Liver (tissue), 3 donors: ENCODE data around the gene CD3D.

Source experiments
- ATF3 ChIP-seq: IDR thresholded peaks from 2 replicates; pipeline ENCODE4 v1.6.1; 2016; ENCODE audit warnings: antibody characterized with exemption
- CTCF ChIP-seq: fragments of 150-350 bp; IDR thresholded peaks from 2 replicates; pipeline ENCODE4 v1.5.1; 2017; ENCODE audit warnings: improper control_type of control experiment, low read depth, low read length; ENCODE audit not compliant: missing input control
- EGR1 ChIP-seq, 2 donors: IDR thresholded peaks; 2 replicates each; pipeline ENCODE4 v1.6.1; 2016 to 2018; ENCODE audit warnings: antibody characterized with exemption in 2 of 2, low read depth in 2 of 2
- GABPA ChIP-seq, 2 donors: IDR thresholded peaks in 1 of 2; conservative IDR thresholded peaks in 1 of 2; 2 replicates each; pipeline ENCODE4 v1.6.1; 2016; ENCODE audit warnings: antibody characterized with exemption in 2 of 2, mild to moderate bottlenecking in 1 of 2, moderate library complexity in 1 of 2
- HNF4A ChIP-seq, 2 donors: conservative IDR thresholded peaks; 2 replicates each; pipeline ENCODE4 v1.6.1; 2016; ENCODE audit warnings: antibody characterized with exemption in 2 of 2, mild to moderate bottlenecking in 2 of 2
- HNF4G ChIP-seq: IDR thresholded peaks from 2 replicates; pipeline ENCODE4 v1.6.1; 2016; ENCODE audit warnings: antibody characterized with exemption
- JUND ChIP-seq, 2 donors: IDR thresholded peaks; 2 replicates each; pipeline ENCODE4 v1.6.1; 2016; ENCODE audit warnings: antibody characterized with exemption in 2 of 2
- MAX ChIP-seq: IDR thresholded peaks from 2 replicates; pipeline ENCODE4 v1.6.1; 2016; ENCODE audit warnings: antibody characterized with exemption
- RAD21 ChIP-seq, 2 donors: IDR thresholded peaks; 2 replicates each; pipeline ENCODE4 v1.6.1; 2016; ENCODE audit warnings: antibody characterized with exemption in 2 of 2, mild to moderate bottlenecking in 2 of 2
- REST ChIP-seq: IDR thresholded peaks from 2 replicates; pipeline ENCODE4 v1.6.1; 2016; ENCODE audit warnings: antibody characterized with exemption, mild to moderate bottlenecking
- RXRA ChIP-seq, 2 donors: IDR thresholded peaks; 2 replicates each; pipeline ENCODE4 v1.6.1; 2017 to 2018; ENCODE audit warnings: antibody characterized with exemption in 2 of 2, mild to moderate bottlenecking in 1 of 2
- TAF1 ChIP-seq: conservative IDR thresholded peaks from 2 replicates; pipeline ENCODE4 v1.6.1; 2016; ENCODE audit warnings: antibody characterized with exemption, mild to moderate bottlenecking
- YY1 ChIP-seq: IDR thresholded peaks from 2 replicates; pipeline ENCODE4 v1.6.1; 2016; ENCODE audit warnings: antibody characterized with exemption, mild to moderate bottlenecking
- ZBTB33 ChIP-seq: IDR thresholded peaks from 2 replicates; pipeline ENCODE4 v1.6.1; 2016; ENCODE audit warnings: antibody characterized with exemption
- donor health status: healthy.
- donor health status: healthy.

- TF ChIP-seq CTCF (no peak), ATF3 (no peak), YY1 (no peak), ZBTB33 (no peak), RAD21 (IDR thresholded peaks at IDR 0.05) (no peak), REST (no peak), MAX (no peak), GABPA (IDR thresholded peaks at IDR 0.05 in 1 of 2, conservative IDR thresholded peaks at IDR 0.05 in 1 of 2) (no peak), TAF1 (no peak), HNF4A (conservative IDR thresholded peaks at IDR 0.05) (no peak), RXRA (IDR thresholded peaks at IDR 0.05) (no peak), EGR1 (IDR thresholded peaks at IDR 0.05; ENCODE audit: low read depth in 2 of 2) (no peak), JUND (IDR thresholded peaks at IDR 0.05) (no peak), HNF4G (no peak)
Measured at GRCh38 chr11:118310271-118310670, 32.2 kb downstream of the CD3D start.
